Measurements from ENCODE around the gene MYO1B. TPM values are rescaled to one million over a fixed set of nuclear protein-coding genes. Genes with fewer than 3 reads are reported as not detected.

The MYO1B gene
- total and polyA plus RNA-seq, 2 experiments from 2014 or later: 26.4 to 70.6 TPM

DNA sequence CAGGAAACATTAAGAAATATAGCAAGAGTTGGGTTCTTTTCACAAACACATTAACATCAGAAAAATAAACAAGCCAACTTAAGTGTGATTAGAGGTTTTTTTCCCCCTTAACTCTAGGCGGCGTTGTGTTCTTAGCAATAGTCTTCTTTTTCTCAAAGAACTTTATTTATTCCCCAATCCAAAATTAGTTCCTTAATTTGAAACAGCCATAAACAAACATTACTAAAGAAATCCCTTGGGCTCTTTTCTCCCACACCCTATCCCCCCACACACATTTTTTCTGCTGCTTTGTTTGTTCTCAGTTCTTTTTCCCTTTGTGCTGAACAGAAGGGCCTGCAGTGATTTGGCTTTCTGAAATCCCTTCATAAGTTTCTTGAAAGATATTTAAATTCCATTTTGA, 13.2 kb upstream of the MYO1B start:
- Mint-ChIP-seq H3K9me3 (no peaks in the 10 kb centered on the region), H3K27ac (no peak overlapping the region; the same call in 1 of the 2 replicates), H3K4me1 (peaks cover 3% of the 10 kb centered on the region; the same call in 2 of the 3 replicates), H3K36me3 (ENCODE audit: low read depth) (no peaks in the 10 kb centered on the region), H3K27me3 (ENCODE audit: insufficient read depth, low read depth, poor library complexity) (peaks cover 4% of the 10 kb centered on the region), H3K4me3 (no peak overlapping the region)
- Histone ChIP-seq H2AFZ (no peak overlapping the region), H3K79me2 (replicated peaks; ENCODE audit: insufficient read depth) (no peaks in the 10 kb centered on the region), H3K4me2 (no peak overlapping the region), H3K27ac (ENCODE audit: low read depth) (no peak overlapping the region), H3K4me1 (ENCODE audit: insufficient read depth) (no peaks in the 10 kb centered on the region), H3K36me3 (ENCODE audit: insufficient read depth) (no peaks in the 10 kb centered on the region), H3F3A (replicated peaks; ENCODE audit: low read depth) (no peaks in the 10 kb centered on the region), H4K20me1 (replicated peaks; ENCODE audit: insufficient read depth) (no peaks in the 10 kb centered on the region), H3K9me2 (ENCODE audit: insufficient read depth) (no peaks in the 10 kb centered on the region), H3K27me3 (ENCODE audit: insufficient read depth) (no peaks in the 10 kb centered on the region), H3K4me3 (no peak overlapping the region)
- DNase-seq (ENCODE audit: low spot score) (peak; percentile 64), ATAC-seq (no peak)
- TF ChIP-seq, protein P1, sequence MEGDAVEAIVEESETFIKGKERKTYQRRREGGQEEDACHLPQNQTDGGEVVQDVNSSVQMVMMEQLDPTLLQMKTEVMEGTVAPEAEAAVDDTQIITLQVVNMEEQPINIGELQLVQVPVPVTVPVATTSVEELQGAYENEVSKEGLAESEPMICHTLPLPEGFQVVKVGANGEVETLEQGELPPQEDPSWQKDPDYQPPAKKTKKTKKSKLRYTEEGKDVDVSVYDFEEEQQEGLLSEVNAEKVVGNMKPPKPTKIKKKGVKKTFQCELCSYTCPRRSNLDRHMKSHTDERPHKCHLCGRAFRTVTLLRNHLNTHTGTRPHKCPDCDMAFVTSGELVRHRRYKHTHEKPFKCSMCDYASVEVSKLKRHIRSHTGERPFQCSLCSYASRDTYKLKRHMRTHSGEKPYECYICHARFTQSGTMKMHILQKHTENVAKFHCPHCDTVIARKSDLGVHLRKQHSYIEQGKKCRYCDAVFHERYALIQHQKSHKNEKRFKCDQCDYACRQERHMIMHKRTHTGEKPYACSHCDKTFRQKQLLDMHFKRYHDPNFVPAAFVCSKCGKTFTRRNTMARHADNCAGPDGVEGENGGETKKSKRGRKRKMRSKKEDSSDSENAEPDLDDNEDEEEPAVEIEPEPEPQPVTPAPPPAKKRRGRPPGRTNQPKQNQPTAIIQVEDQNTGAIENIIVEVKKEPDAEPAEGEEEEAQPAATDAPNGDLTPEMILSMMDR (conservative IDR thresholded peaks at IDR 0.05; ENCODE audit: low read depth in 2 of 2): peak; percentile 63 to 70
- TF ChIP-seq, protein P2, sequence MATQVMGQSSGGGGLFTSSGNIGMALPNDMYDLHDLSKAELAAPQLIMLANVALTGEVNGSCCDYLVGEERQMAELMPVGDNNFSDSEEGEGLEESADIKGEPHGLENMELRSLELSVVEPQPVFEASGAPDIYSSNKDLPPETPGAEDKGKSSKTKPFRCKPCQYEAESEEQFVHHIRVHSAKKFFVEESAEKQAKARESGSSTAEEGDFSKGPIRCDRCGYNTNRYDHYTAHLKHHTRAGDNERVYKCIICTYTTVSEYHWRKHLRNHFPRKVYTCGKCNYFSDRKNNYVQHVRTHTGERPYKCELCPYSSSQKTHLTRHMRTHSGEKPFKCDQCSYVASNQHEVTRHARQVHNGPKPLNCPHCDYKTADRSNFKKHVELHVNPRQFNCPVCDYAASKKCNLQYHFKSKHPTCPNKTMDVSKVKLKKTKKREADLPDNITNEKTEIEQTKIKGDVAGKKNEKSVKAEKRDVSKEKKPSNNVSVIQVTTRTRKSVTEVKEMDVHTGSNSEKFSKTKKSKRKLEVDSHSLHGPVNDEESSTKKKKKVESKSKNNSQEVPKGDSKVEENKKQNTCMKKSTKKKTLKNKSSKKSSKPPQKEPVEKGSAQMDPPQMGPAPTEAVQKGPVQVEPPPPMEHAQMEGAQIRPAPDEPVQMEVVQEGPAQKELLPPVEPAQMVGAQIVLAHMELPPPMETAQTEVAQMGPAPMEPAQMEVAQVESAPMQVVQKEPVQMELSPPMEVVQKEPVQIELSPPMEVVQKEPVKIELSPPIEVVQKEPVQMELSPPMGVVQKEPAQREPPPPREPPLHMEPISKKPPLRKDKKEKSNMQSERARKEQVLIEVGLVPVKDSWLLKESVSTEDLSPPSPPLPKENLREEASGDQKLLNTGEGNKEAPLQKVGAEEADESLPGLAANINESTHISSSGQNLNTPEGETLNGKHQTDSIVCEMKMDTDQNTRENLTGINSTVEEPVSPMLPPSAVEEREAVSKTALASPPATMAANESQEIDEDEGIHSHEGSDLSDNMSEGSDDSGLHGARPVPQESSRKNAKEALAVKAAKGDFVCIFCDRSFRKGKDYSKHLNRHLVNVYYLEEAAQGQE (IDR thresholded peaks at IDR 0.05; ENCODE audit: unreplicated experiment): no peak

DNA sequence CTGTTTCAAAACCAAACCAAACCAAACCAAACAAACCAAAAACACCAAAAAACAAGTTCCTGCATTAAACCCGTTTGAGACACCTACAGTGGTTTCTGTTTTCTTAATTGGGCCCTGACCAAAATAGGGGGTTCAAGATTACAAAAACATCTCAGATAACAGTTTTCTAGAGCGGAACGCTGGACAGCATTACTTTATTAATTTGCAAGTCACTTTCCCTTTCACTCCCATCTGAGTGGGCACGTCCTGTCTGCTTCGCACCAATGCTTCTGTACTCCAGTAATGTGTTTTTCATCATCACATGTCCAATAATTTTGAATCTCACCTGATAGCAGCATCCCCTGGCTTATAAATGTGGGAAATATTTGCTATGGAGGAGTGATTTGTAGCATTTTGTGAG, 11.7 kb upstream of the MYO1B start:
- no peaks in the 10 kb centered on the region for H4K20me1 ChIP-seq (replicated peaks; ENCODE audit: insufficient read depth)
- no peaks in the 10 kb centered on the region for H3K79me2 ChIP-seq (replicated peaks; ENCODE audit: insufficient read depth)
- no peak overlapping the region for H3K27ac ChIP-seq (ENCODE audit: low read depth)
- ATAC-seq (no peak), DNase-seq (ENCODE audit: low spot score) (no peak)
- H3K4me2 ChIP-seq: no peak overlapping the region
- H3K27ac Mint-ChIP-seq: no peak overlapping the region
- no peak overlapping the region for H3K4me3 Mint-ChIP-seq
- H3K9me3 Mint-ChIP-seq: no peaks in the 10 kb centered on the region
- no peaks in the 10 kb centered on the region for H3K27me3 ChIP-seq (ENCODE audit: insufficient read depth)
- H3K4me3 ChIP-seq: no peak overlapping the region
- no peaks in the 10 kb centered on the region for H3K36me3 Mint-ChIP-seq (ENCODE audit: low read depth)
- H3K36me3 ChIP-seq (ENCODE audit: insufficient read depth): no peaks in the 10 kb centered on the region
- no peak overlapping the region for H2AFZ ChIP-seq
- H3K9me2 ChIP-seq (ENCODE audit: insufficient read depth): no peaks in the 10 kb centered on the region
- H3K4me1 ChIP-seq (ENCODE audit: insufficient read depth): no peaks in the 10 kb centered on the region
- peaks cover 4% of the 10 kb centered on the region for H3K27me3 Mint-ChIP-seq (ENCODE audit: insufficient read depth, low read depth, poor library complexity)
- H3K4me1 Mint-ChIP-seq: peaks cover 3% of the 10 kb centered on the region; the same call in 2 of the 3 replicates
- no peaks in the 10 kb centered on the region for H3F3A ChIP-seq (replicated peaks; ENCODE audit: low read depth)
- TF ChIP-seq CREB1 (CRISPR knock-in tag; IDR thresholded peaks at IDR 0.05; ENCODE audit: low read depth): no peak
- TF ChIP-seq EZH2 (IDR thresholded peaks at IDR 0.05; ENCODE audit: low read depth, unreplicated experiment): no peak
- TF ChIP-seq, protein P1 (conservative IDR thresholded peaks at IDR 0.05; ENCODE audit: low read depth in 2 of 2): no peak
- TF ChIP-seq, protein P3, sequence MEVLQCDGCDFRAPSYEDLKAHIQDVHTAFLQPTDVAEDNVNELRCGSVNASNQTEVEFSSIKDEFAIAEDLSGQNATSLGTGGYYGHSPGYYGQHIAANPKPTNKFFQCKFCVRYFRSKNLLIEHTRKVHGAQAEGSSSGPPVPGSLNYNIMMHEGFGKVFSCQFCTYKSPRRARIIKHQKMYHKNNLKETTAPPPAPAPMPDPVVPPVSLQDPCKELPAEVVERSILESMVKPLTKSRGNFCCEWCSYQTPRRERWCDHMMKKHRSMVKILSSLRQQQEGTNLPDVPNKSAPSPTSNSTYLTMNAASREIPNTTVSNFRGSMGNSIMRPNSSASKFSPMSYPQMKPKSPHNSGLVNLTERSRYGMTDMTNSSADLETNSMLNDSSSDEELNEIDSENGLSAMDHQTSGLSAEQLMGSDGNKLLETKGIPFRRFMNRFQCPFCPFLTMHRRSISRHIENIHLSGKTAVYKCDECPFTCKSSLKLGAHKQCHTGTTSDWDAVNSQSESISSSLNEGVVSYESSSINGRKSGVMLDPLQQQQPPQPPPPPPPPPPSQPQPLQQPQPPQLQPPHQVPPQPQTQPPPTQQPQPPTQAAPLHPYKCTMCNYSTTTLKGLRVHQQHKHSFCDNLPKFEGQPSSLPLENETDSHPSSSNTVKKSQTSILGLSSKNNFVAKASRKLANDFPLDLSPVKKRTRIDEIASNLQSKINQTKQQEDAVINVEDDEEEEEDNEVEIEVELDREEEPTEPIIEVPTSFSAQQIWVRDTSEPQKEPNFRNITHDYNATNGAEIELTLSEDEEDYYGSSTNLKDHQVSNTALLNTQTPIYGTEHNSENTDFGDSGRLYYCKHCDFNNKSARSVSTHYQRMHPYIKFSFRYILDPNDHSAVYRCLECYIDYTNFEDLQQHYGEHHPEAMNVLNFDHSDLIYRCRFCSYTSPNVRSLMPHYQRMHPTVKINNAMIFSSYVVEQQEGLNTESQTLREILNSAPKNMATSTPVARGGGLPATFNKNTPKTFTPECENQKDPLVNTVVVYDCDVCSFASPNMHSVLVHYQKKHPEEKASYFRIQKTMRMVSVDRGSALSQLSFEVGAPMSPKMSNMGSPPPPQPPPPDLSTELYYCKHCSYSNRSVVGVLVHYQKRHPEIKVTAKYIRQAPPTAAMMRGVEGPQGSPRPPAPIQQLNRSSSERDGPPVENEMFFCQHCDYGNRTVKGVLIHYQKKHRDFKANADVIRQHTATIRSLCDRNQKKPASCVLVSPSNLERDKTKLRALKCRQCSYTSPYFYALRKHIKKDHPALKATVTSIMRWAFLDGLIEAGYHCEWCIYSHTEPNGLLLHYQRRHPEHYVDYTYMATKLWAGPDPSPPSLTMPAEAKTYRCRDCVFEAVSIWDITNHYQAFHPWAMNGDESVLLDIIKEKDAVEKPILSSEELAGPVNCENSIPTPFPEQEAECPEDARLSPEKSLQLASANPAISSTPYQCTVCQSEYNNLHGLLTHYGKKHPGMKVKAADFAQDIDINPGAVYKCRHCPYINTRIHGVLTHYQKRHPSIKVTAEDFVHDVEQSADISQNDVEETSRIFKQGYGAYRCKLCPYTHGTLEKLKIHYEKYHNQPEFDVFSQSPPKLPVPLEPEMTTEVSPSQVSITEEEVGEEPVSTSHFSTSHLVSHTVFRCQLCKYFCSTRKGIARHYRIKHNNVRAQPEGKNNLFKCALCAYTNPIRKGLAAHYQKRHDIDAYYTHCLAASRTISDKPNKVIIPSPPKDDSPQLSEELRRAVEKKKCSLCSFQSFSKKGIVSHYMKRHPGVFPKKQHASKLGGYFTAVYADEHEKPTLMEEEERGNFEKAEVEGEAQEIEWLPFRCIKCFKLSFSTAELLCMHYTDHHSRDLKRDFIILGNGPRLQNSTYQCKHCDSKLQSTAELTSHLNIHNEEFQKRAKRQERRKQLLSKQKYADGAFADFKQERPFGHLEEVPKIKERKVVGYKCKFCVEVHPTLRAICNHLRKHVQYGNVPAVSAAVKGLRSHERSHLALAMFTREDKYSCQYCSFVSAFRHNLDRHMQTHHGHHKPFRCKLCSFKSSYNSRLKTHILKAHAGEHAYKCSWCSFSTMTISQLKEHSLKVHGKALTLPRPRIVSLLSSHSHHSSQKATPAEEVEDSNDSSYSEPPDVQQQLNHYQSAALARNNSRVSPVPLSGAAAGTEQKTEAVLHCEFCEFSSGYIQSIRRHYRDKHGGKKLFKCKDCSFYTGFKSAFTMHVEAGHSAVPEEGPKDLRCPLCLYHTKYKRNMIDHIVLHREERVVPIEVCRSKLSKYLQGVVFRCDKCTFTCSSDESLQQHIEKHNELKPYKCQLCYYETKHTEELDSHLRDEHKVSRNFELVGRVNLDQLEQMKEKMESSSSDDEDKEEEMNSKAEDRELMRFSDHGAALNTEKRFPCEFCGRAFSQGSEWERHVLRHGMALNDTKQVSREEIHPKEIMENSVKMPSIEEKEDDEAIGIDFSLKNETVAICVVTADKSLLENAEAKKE (CRISPR knock-in tag; IDR thresholded peaks at IDR 0.05): no peak
- TF ChIP-seq JUNB (IDR thresholded peaks at IDR 0.05; ENCODE audit: unreplicated experiment): no peak
- no peak for TF ChIP-seq STAT1 (IDR thresholded peaks at IDR 0.05; ENCODE audit: unreplicated experiment)
- no peak for TF ChIP-seq NANOG (IDR thresholded peaks at IDR 0.05; ENCODE audit: borderline replicate concordance)
